ENCODE results near the gene CTRB1.

DNA sequence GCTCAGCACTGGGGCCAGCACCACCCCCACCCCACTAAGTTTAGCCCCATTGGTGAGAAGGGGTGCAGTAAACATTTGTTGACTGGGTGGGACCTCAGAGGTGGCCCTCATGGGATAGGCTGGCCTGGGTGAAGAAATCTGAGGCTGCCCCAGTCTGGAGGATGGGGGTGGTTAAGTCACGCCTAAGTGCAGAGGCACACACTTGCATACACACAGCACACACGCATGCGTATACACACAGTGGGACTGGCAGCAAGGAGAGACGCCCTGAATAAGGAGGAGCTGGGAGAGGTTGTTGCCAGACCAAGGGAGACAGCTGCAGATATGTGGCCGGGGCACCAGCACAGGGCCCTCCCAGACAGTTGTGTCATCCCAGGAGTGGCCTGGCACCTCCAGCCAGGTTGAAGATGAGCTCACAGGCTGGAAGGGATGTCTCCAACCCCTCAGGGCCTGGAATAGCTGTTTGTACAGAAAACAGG, 35.6 kb downstream of the CTRB1 start:
- TF ChIP-seq, protein P1, sequence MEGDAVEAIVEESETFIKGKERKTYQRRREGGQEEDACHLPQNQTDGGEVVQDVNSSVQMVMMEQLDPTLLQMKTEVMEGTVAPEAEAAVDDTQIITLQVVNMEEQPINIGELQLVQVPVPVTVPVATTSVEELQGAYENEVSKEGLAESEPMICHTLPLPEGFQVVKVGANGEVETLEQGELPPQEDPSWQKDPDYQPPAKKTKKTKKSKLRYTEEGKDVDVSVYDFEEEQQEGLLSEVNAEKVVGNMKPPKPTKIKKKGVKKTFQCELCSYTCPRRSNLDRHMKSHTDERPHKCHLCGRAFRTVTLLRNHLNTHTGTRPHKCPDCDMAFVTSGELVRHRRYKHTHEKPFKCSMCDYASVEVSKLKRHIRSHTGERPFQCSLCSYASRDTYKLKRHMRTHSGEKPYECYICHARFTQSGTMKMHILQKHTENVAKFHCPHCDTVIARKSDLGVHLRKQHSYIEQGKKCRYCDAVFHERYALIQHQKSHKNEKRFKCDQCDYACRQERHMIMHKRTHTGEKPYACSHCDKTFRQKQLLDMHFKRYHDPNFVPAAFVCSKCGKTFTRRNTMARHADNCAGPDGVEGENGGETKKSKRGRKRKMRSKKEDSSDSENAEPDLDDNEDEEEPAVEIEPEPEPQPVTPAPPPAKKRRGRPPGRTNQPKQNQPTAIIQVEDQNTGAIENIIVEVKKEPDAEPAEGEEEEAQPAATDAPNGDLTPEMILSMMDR (IDR thresholded peaks at IDR 0.05; ENCODE audit: poor library complexity), result no peak
- TF ChIP-seq EZH2 (IDR thresholded peaks at IDR 0.05; ENCODE audit: borderline replicate concordance) (no peak), EZH2phosphoT487 (IDR thresholded peaks at IDR 0.05; ENCODE audit: low read depth, severe bottlenecking, unreplicated experiment) (no peak)

Data from hepatocyte (in vitro differentiated cells).